HepG2 (cell line): ENCODE data around the gene FSCN2. TPM values are rescaled to one million over a fixed set of nuclear protein-coding genes. Genes with fewer than 3 reads are reported as not detected.
A peak's percentile ranks its signal among the peaks of the same experiment; 100 is the strongest.

Source experiments
- BCL6 ChIP-seq: IDR thresholded peaks from 2 replicates; pipeline ENCODE4 v1.6.1; 2016; ENCODE audit warnings: missing genetic modification reagents, missing compliant biosample characterization
- DRAP1 ChIP-seq: IDR thresholded peaks from 2 replicates; pipeline ENCODE4 v1.6.1; 2016; ENCODE audit warnings: missing genetic modification reagents, missing compliant biosample characterization
- HNF1A ChIP-seq, 2 experiments: sonication (generic) in 1 of 2; formaldehyde crosslinking in 1 of 2; IDR thresholded peaks; 2 replicates each; pipeline versions ENCODE4 v1.4.0 to v1.6.1; 2016 to 2020; ENCODE audit warnings: borderline replicate concordance in 1 of 2, low read depth in 1 of 2, mild to moderate bottlenecking in 1 of 2, missing genetic modification reagents in 1 of 2
- RBFOX2 ChIP-seq: fragments of 200-400 bp; formaldehyde crosslinking; IDR thresholded peaks from 2 replicates; pipeline ENCODE4 v1.6.1; 2017; ENCODE audit warnings: low read depth, mild to moderate bottlenecking, low read length
- SIX4 ChIP-seq: sonication (generic); formaldehyde crosslinking; IDR thresholded peaks from 2 replicates; pipeline ENCODE4 v1.4.0; 2020; ENCODE audit warnings: missing genetic modification reagents
- SP1 ChIP-seq, 2 experiments: fragments of 450-650 bp in 1 of 2; sonication (generic) in 1 of 2; formaldehyde crosslinking in 1 of 2; IDR thresholded peaks; 2 replicates each; pipeline versions ENCODE4 v1.4.0 to v1.6.1; 2016 to 2020; ENCODE audit warnings: missing genetic modification reagents in 1 of 2
- TEAD3 ChIP-seq: optimal IDR thresholded peaks from 2 replicates; pipeline ENCODE3; 2016; ENCODE audit warnings: borderline replicate concordance
- YEATS4 ChIP-seq: sonication (generic); formaldehyde crosslinking; IDR thresholded peaks from 2 replicates; pipeline ENCODE4 v1.4.0; 2020; ENCODE audit warnings: missing genetic modification reagents, borderline replicate concordance
- ZBTB33 ChIP-seq: sonication (generic); formaldehyde crosslinking; IDR thresholded peaks from 2 replicates; pipeline ENCODE4 v1.4.0; 2020; ENCODE audit warnings: missing genetic modification reagents
- ZNF136 ChIP-seq: sonication (generic); formaldehyde crosslinking; IDR thresholded peaks from 2 replicates; pipeline ENCODE4 v1.8.1; 2022; ENCODE audit warnings: low read depth, mild to moderate bottlenecking, moderate library complexity, missing genetic modification reagents
- ZNF142 ChIP-seq: sonication (generic); formaldehyde crosslinking; IDR thresholded peaks from 2 replicates; pipeline ENCODE4 v1.4.0; 2020; ENCODE audit warnings: missing genetic modification reagents
- ZNF367 ChIP-seq: sonication (generic); formaldehyde crosslinking; IDR thresholded peaks from 2 replicates; pipeline ENCODE4 v1.4.0; 2020; ENCODE audit warnings: missing genetic modification reagents, borderline replicate concordance
- ZNF75D ChIP-seq: sonication (generic); formaldehyde crosslinking; IDR thresholded peaks from 2 replicates; pipeline ENCODE4 v1.8.1; 2023; ENCODE audit warnings: missing genetic modification reagents, mild to moderate bottlenecking, borderline replicate concordance
- ZNF777 ChIP-seq: sonication (generic); formaldehyde crosslinking; IDR thresholded peaks from 2 replicates; pipeline ENCODE4 v1.4.0; 2020; ENCODE audit warnings: missing genetic modification reagents
- ZNF800 ChIP-seq: sonication (generic); formaldehyde crosslinking; IDR thresholded peaks from 2 replicates; pipeline ENCODE4 v1.4.0; 2020; ENCODE audit warnings: missing genetic modification reagents
- ZSCAN25 ChIP-seq: sonication (generic); formaldehyde crosslinking; IDR thresholded peaks from 2 replicates; pipeline ENCODE4 v1.8.0; 2022; ENCODE audit warnings: mild to moderate bottlenecking, missing genetic modification reagents
- polyA plus RNA-seq, 8 experiments: library from polyadenylated mRNA; depleted of rRNA in 3 of 8; stranded (reverse) in 7 of 8; unstranded in 1 of 8; fragments of >200 nt; fragmentation: Illumina TruSeq in 4 of 8; extraction: Trizol in 4 of 8; gene quantifications; 2 replicates each; pipeline versions ENCODE4 v1.2.1 to v1.2.3, GENCODE V29; 2011 to 2016; ENCODE audit warnings: low read depth in 4 of 8, missing spikeins in 1 of 8, mixed read lengths in 1 of 8; ENCODE audit not compliant: insufficient read depth in 1 of 8
- total RNA-seq, 5 experiments: library from RNA; depleted of rRNA; stranded (reverse); fragments of >200 nt; fragmentation: Illumina TruSeq; extraction: Trizol; gene quantifications; 2 replicates each; pipeline ENCODE4 v1.2.3, GENCODE V29; 2016; ENCODE audit warnings: low read depth in 1 of 5

FSCN2 gene
- total and polyA plus RNA-seq, 2 of the 13 experiments (the other 11 are each of a cell fraction or from before 2014, with no cell fraction given), result 0.09 TPM; not detected in 1

- TF ChIP-seq ZNF800, result no peak; the same call in 1 of the 2 replicates
- no peak for TF ChIP-seq SIX4 (CRISPR knock-in tag)
- TF ChIP-seq SP1 (IDR thresholded peaks at IDR 0.05), result no peak
- no peak for TF ChIP-seq SP1 (CRISPR knock-in tag; IDR thresholded peaks at IDR 0.05)
- TF ChIP-seq YEATS4 (CRISPR knock-in tag), result 0 out of 2 replicates have a peak, but pooled peaks have one; percentile 0
- TF ChIP-seq ZNF367 (CRISPR knock-in tag), result no peak
- no peak for TF ChIP-seq RBFOX2
- TF ChIP-seq DRAP1, result no peak
- TF ChIP-seq ZNF142 (CRISPR knock-in tag), result no peak; the same call in 1 of the 2 replicates
- TF ChIP-seq TEAD3 (CRISPR knock-in tag), result peak; percentile 9
- TF ChIP-seq ZNF75D (CRISPR knock-in tag), result no peak
- no peak for TF ChIP-seq HNF1A (IDR thresholded peaks at IDR 0.05; ENCODE audit: low read depth)
- TF ChIP-seq HNF1A (CRISPR knock-in tag; IDR thresholded peaks at IDR 0.05; ENCODE audit: borderline replicate concordance), result no peak
- TF ChIP-seq BCL6 (CRISPR knock-in tag), result no peak
- no peak for TF ChIP-seq ZBTB33 (CRISPR knock-in tag)
- no peak for TF ChIP-seq ZNF136 (CRISPR knock-in tag)
- no peak for TF ChIP-seq ZSCAN25 (CRISPR knock-in tag)
- peak; percentile 49; the same call in 1 of the 2 replicates for TF ChIP-seq ZNF777 (CRISPR knock-in tag)
Observed at GRCh38 chr17:81511554-81511803, 16.7 kb upstream of the FSCN2 start (continued).
